IPS-18a (cell line): ENCODE measurements around the gene PIM3.
A peak's percentile ranks its signal among the peaks of the same experiment; 100 is the strongest.

Experiments used
- H3K27ac ChIP-seq: one replicate; pipeline ENCODE4 v1.5.1; 2013; ENCODE audit warnings: low read length
- H3K27me3 ChIP-seq: one replicate; pipeline ENCODE4 v1.6.1; 2013; ENCODE audit warnings: mild to moderate bottlenecking, low read length; ENCODE audit not compliant: control insufficient read depth, insufficient read depth
- H3K36me3 ChIP-seq: one replicate; pipeline ENCODE4 v1.6.1; 2013; ENCODE audit warnings: low read depth, low read length; ENCODE audit not compliant: control insufficient read depth
- H3K4me1 ChIP-seq: one replicate; pipeline ENCODE4 v1.6.1; 2013; ENCODE audit warnings: low read depth, low read length; ENCODE audit not compliant: control insufficient read depth
- H3K4me3 ChIP-seq: one replicate; pipeline ENCODE4 v1.5.1; 2013; ENCODE audit warnings: low read length
- H3K9ac ChIP-seq: one replicate; pipeline ENCODE4 v1.6.1; 2013; ENCODE audit warnings: mild to moderate bottlenecking, low read length, moderate library complexity
- H3K9me3 ChIP-seq: one replicate; pipeline ENCODE4 v1.6.1; 2013; ENCODE audit warnings: low read depth, low read length; ENCODE audit not compliant: control insufficient read depth

The PIM3 gene

DNA sequence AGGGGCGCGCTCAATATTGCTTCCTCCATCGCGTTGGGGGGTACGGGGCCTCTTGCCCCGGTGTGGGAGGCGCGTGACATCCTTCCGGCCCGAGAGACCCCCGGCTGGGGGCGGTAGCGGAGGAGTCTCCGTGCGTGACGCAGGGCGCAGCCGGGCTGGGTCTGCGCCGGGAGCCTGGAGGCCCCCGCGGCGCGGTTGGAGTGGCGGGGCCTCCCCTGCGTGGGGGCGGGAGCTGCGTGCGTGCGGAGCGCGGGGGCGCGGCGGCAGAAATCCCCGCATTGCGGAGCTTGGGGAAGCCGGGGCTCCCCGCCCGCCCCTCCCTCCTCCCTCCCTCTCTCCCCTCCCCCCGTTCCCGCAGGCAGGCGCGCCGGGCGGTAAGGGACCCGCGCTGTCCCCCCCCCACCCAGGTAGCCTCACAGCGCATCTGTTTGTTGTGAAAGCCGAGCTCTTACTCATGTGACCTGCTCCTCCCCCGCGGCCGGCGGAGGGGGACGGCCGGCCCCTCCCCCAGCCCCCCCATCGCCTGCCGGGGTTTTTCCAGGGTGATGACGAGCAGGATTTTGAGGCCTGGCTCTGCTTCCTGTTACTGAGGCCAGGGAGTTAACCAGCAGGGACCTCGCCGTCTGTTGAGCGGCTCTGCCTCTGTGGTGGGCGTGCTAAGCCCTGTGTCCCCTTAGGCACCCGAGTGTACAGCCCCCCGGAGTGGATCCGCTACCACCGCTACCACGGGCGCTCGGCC lies 1.6 kb downstream of the PIM3 start:
- Histone ChIP-seq H3K27ac (no peak overlapping the region), H3K36me3 (peaks cover 16% of the 10 kb centered on the region), H3K9ac (peak overlapping the region; percentile 65), H3K4me1 (peaks cover 9% of the 10 kb centered on the region), H3K27me3 (peaks cover 7% of the 10 kb centered on the region), H3K4me3 (peak overlapping the region; percentile 78), H3K9me3 (no peaks in the 10 kb centered on the region)

DNA sequence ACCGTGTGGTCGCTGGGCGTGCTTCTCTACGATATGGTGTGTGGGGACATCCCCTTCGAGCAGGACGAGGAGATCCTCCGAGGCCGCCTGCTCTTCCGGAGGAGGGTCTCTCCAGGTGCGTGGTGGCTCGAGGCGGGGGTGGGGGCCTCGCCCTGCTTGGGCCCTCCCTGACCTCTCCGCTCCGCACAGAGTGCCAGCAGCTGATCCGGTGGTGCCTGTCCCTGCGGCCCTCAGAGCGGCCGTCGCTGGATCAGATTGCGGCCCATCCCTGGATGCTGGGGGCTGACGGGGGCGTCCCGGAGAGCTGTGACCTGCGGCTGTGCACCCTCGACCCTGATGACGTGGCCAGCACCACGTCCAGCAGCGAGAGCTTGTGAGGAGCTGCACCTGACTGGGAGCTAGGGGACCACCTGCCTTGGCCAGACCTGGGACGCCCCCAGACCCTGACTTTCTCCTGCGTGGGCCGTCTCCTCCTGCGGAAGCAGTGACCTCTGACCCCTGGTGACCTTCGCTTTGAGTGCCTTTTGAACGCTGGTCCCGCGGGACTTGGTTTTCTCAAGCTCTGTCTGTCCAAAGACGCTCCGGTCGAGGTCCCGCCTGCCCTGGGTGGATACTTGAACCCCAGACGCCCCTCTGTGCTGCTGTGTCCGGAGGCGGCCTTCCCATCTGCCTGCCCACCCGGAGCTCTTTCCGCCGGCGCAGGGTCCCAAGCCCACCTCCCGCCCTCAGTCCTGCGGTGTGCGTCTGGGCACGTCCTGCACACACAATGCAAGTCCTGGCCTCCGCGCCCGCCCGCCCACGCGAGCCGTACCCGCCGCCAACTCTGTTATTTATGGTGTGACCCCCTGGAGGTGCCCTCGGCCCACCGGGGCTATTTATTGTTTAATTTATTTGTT lies 2.4 kb downstream of the PIM3 start:
- H3K36me3 ChIP-seq = peaks cover 16% of the 10 kb centered on the region
- no peaks in the 10 kb centered on the region for H3K9me3 ChIP-seq
- H3K4me3 ChIP-seq = peak overlapping the region; percentile 39
- peak overlapping the region; percentile 65 for H3K9ac ChIP-seq
- H3K27ac ChIP-seq = no peak overlapping the region
- H3K4me1 ChIP-seq = peaks cover 9% of the 10 kb centered on the region
- H3K27me3 ChIP-seq = peaks cover 7% of the 10 kb centered on the region

DNA sequence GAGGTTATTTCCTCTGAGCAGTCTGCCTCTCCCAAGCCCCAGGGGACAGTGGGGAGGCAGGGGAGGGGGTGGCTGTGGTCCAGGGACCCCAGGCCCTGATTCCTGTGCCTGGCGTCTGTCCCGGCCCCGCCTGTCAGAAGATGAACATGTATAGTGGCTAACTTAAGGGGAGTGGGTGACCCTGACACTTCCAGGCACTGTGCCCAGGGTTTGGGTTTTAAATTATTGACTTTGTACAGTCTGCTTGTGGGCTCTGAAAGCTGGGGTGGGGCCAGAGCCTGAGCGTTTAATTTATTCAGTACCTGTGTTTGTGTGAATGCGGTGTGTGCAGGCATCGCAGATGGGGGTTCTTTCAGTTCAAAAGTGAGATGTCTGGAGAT lies 3.1 kb downstream of the PIM3 start:
- Histone ChIP-seq H3K9me3 (no peaks in the 10 kb centered on the region), H3K4me1 (peaks cover 9% of the 10 kb centered on the region), H3K36me3 (peaks cover 16% of the 10 kb centered on the region), H3K27ac (no peak overlapping the region), H3K4me3 (no peak overlapping the region), H3K9ac (no peak overlapping the region), H3K27me3 (peaks cover 7% of the 10 kb centered on the region)

DNA sequence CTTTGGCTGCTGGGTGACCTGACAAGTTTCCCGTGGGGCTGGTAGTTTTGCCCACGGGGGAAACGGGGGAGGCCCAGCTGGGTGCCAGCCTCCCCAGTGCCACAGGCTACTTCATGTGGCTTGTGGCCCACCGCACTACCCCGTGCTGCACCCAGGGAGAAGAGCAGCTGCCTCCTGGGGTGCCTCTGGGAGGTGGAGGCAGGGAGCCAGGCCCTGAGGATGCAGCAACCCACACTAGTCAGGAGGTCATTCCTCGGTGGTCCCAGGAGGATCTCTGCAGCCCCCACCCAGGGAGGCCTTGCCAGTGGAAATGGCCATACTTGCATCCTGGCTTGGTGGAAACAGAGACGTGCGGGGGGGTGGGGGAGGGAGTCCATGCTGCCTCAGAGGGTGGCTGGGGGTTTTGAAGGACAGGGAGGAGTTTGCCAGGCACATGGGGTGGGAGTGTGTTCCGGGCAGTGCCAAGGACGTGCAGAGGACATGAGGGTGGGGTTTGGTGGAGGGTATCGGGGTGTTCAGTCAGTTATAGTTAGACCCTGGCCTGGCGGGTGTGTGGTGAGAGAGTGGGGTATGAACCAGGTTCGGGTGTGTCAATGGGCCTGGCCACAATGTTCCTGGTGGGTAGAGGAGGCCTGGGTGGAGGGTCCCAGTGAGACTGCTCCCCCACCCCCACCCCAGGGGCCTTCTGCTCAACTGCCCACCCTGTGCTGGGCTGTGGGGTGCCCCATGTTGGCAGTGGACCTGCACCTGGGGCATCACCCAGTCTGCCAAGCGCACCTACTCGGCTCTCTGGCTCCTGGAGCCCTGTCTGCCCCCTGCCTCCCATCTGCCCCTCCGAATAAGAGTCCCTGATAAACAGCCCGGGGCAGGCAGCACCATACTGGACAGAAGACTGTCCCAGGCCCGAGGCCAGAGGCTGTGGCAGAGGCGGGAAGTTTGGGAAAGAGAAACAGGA lies 3.8 kb downstream of the PIM3 start:
- H3K9me3 ChIP-seq = no peaks in the 10 kb centered on the region
- H3K36me3 ChIP-seq = peaks cover 16% of the 10 kb centered on the region
- no peak overlapping the region for H3K9ac ChIP-seq
- no peak overlapping the region for H3K4me3 ChIP-seq
- peaks cover 9% of the 10 kb centered on the region for H3K4me1 ChIP-seq
- no peak overlapping the region for H3K27ac ChIP-seq
- H3K27me3 ChIP-seq = peaks cover 6% of the 10 kb centered on the region

DNA sequence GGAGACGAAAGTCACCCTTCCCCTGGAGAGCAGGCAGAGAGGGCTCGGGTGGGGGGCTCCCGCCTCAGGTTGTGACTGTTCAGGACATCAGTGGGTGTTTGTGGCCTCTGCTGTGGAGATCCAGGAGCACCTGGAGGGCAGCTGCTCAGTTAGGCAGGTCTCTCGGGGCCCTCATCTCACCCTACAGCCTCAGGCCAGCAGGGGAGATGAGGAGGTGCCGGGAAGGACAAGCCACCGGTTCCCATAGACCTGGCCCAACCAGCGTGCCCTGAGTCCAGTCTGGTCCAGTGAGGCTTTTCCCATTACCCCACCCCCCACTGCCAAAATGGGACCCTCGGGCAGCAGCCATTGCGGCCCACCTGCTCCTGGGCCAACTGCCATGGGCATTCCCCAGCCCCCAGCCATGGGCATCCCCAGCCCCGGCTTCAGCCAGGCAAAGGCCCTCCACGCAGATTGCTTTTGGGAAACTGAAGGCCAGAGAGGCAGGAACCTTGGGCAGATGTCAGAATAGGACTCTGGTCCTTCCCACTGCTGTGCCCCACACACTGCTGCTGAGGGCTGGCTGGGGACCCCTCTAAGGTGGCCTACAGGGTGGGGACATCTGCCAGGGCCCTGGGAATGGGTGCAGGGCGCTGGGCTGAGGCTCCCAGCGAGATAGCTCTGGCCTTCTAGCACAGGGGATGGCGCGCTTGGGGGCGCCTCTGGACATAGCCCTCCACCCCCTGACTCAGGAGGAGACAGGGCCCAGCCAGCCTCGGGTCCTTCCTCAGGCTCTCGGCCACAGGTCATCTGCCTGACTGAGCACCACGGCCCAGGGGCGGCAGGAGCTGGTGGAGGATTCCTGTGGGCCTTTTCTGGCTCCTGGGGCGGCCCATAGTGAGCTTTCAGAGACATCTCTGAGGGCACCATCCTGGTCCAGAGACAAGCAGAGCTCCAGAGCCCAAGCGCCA lies 4.8 kb downstream of the PIM3 start:
- Histone ChIP-seq H3K27me3 (peaks cover 2% of the 10 kb centered on the region), H3K9me3 (no peaks in the 10 kb centered on the region), H3K27ac (no peak overlapping the region), H3K4me1 (peaks cover 6% of the 10 kb centered on the region), H3K4me3 (no peak overlapping the region), H3K36me3 (peaks cover 16% of the 10 kb centered on the region), H3K9ac (no peak overlapping the region)

DNA sequence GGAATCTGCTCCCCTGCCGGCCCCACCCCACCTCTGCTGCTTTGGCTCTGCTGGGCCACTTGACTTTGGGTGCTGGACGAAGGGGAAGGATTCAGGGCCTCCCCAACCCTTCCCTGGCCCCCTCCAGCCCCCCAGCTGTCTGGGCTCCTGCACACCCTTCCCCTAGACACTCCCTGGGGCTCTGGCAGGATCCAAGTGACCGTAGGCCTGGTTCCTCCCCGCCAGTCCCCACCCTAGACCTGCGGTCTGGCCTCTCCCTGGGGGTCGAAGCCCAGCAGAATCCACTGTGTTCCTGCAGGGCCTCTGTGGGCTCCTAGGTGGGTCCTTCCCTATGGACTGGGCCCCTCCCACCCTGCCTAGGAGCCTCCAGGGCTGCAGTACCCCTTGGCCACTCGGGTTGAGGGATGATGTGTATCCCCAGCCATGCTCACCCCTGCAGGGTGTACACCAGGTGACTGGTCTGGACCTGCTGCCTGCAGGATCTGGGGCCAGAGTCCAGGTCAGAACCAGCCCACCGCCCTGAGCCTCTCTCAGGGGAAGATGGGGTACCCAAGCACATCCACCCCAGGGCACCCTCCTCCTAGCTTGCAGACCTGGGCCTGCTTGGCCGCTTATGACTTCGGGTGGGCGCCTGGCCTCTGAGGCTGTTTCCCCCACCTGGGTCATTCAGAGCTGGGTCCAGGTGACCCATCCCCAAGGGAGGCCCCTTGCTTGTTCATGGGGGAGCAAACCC lies 5.6 kb downstream of the PIM3 start:
- Histone ChIP-seq H3K27ac (no peak overlapping the region), H3K9ac (no peak overlapping the region), H3K4me1 (peaks cover 9% of the 10 kb centered on the region)

DNA sequence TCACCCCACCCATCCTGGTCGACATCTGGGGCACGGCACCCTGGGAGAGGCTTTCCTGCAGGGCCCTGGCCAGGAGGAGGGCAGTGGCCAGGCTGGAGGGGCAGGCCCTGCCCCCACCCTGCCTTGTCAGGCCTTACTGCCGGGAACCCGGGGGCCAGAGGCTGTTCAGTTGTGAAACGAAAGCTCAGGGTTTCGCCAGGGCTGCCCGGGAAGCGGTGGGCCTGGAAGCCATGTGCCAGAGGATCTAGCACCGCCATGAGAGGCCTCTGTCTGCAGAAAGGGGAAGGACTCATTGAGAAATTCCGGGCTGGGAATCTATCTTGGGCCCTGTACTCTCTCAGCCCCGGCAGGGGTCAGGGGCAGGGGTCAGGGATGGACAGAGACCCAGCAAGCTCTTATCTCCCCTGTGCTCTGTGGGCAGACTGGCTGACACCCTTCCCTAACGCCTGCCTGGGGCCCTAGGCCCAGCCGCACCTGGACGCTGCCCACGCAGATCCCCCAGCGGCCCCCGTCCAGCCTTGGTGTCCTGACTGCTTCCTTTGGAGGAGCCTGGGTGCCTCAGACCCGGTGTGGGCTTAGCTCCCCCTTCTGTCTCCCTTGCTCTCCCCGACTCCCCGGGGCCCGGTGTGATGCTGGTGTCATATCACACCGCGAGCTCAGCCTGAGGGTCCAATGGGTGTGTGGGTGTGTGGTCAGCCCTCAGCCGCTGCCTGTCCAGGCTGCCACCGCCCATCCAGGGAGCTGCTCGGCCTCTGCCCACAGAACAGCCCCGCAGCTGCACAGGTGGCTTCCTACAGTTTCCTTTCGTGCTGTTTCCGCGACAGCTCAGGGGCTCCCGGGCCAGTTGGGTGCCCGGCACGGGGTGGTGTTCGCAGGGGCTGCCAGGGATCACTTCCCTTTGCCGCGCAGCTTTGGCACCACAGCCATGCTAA lies 6.5 kb downstream of the PIM3 start:
- peaks cover 16% of the 10 kb centered on the region for H3K36me3 ChIP-seq
- no peak overlapping the region for H3K27ac ChIP-seq
- H3K9me3 ChIP-seq = no peaks in the 10 kb centered on the region
- H3K4me1 ChIP-seq = peaks cover 9% of the 10 kb centered on the region
- H3K9ac ChIP-seq = no peak overlapping the region
- H3K27me3 ChIP-seq = peaks cover 18% of the 10 kb centered on the region
- no peak overlapping the region for H3K4me3 ChIP-seq

More for the DNA sequence above, 5.6 kb downstream of the PIM3 start:
- Histone ChIP-seq H3K9me3 (no peaks in the 10 kb centered on the region), H3K27me3 (peaks cover 10% of the 10 kb centered on the region), H3K4me3 (no peak overlapping the region), H3K36me3 (peaks cover 16% of the 10 kb centered on the region)

DNA sequence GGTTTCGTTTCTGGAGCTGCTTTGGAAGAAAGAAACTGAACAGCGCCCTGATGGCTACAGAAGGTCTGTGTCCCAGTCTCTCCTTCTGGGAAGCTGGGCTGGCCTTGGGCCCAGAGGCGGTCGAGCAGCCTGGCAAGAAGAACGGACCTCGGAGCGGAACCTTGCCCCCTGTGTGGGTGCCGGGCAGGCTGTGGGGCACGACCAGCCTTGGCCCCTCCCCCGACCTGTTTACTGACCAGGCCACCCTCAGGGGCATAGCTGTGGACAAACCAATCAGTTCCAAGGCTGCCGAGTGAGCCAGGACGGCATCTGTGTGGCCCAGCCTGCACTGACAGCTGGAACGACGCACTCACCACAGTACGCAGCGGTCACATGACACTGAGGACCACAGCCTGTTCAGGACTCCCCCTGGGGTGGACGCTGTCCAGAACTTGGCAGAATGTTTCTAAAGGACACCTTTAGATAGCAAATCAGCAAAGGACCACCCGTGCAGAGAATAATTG lies 7.2 kb downstream of the PIM3 start:
- no peak overlapping the region for H3K9ac ChIP-seq
- H3K27me3 ChIP-seq = peaks cover 26% of the 10 kb centered on the region
- H3K36me3 ChIP-seq = peaks cover 16% of the 10 kb centered on the region
- no peak overlapping the region for H3K4me3 ChIP-seq
- H3K4me1 ChIP-seq = peaks cover 5% of the 10 kb centered on the region
- H3K9me3 ChIP-seq = no peaks in the 10 kb centered on the region
- H3K27ac ChIP-seq = no peak overlapping the region

DNA sequence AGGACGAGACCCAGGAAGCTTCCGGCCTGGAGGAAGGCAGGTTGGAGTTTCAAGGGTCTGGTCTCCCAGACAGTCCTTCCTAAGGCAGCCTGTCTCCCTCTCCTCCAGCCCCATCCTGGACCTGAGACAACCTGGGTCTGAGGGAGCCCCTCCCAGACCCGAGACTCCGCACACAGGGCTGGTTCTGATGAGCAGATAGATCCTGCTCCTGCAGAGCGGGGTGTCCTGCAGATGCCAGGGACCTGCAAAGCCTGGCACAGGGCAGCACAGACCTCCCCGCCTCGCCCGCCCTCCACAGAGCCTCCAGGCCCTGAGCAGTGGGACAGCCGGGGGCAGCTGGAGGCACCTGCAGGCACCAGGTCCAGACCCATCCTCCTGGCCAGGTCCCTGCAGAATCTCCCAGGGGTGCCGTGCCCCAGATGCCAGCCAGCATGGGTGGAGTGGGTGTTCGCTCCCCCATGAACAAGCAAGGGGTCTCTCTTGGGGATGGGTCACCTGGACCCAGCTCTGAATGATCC lies 7.8 kb downstream of the PIM3 start:
- Histone ChIP-seq H3K4me1 (peaks cover 2% of the 10 kb centered on the region), H3K27ac (no peak overlapping the region), H3K27me3 (peaks cover 29% of the 10 kb centered on the region), H3K9me3 (no peaks in the 10 kb centered on the region), H3K36me3 (peaks cover 11% of the 10 kb centered on the region), H3K4me3 (no peak overlapping the region), H3K9ac (no peak overlapping the region)
